BJ (cell line): ENCODE measurements around the gene PLBD1. TPM values are rescaled to one million over a fixed set of nuclear protein-coding genes. Genes with fewer than 3 reads are reported as not detected.

Source experiments
- CTCF ChIA-PET: fragments of 350-600 bp; formaldehyde crosslinking; extraction: SDS; loops from one replicate; lab custom pipeline; 2021; ENCODE audit warnings: antibody characterized with exemption, inconsistent platforms; lab: Yijun Ruan, JAX
- POLR2A ChIA-PET: fragments of 300-600 bp; sonication (Branson Sonifier 250); formaldehyde crosslinking; extraction: SDS; loops from one replicate; lab custom pipeline; 2021; ENCODE audit warnings: antibody characterized with exemption; lab: Charles Lee
- DNase-seq: peaks from one replicate; pipeline ENCODE4 v3.0.0-alpha.2; 2011; ENCODE audit warnings: low read depth
- H3K27me3 ChIP-seq: 2 replicates; pipeline ENCODE4 v1.6.0; 2011; ENCODE audit warnings: low read length; ENCODE audit not compliant: control insufficient read depth, insufficient read depth
- H3K36me3 ChIP-seq: 2 replicates; pipeline ENCODE4 v1.5.1; 2011; ENCODE audit warnings: low read length; ENCODE audit not compliant: control insufficient read depth, insufficient read depth
- H3K4me3 ChIP-seq: 2 replicates; pipeline ENCODE4 v1.5.1; 2011; ENCODE audit warnings: low read depth, mild to moderate bottlenecking, control low read depth, low read length
- CTCF ChIP-seq: IDR thresholded peaks from 2 replicates; pipeline ENCODE4 v1.5.1; 2011; ENCODE audit warnings: low read depth, mild to moderate bottlenecking, control low read depth, inconsistent platforms, low read length, moderate library complexity; ENCODE audit not compliant: insufficient read depth
- polyA plus RNA-seq: library from polyadenylated mRNA; depleted of rRNA; stranded (reverse); fragments of >200 nt; gene quantifications from 2 replicates; pipeline ENCODE4 v1.2.3, GENCODE V29; 2011

Gene PLBD1
- polyA plus RNA-seq, 1 experiment, result 0.38 TPM

- no peak for TF ChIP-seq CTCF
- ChIA-PET POLR2A (no interaction called here), CTCF (no interaction called here)
- Histone ChIP-seq H3K4me3 (no peak overlapping the region), H3K36me3 (no peaks in the 10 kb centered on the region), H3K27me3 (no peaks in the 10 kb centered on the region)
- DNase-seq, result no peak
Measured at GRCh38 chr12:14612250-14612649, 44.6 kb upstream of the PLBD1 start.

GRCh38 chr12:14611640-14612203, 44.0 kb upstream of the PLBD1 start:
- Histone ChIP-seq H3K4me3 (no peak overlapping the region), H3K36me3 (no peaks in the 10 kb centered on the region), H3K27me3 (no peaks in the 10 kb centered on the region)
- CTCF ChIA-PET, result interaction anchor here (0.7 kb wide), 1 partner anchor 23 kb away, joined by 3 read pairs; no protein-coding TSS in a partner anchor
- POLR2A ChIA-PET, result no interaction called here
- DNase-seq, result no peak
- no peak for TF ChIP-seq CTCF

- no peaks in the 10 kb centered on the region for H3K36me3 ChIP-seq
- no peak for TF ChIP-seq CTCF
- no peak for DNase-seq
- ChIA-PET POLR2A (no interaction called here), CTCF (no interaction called here)
- H3K4me3 ChIP-seq, result no peak overlapping the region
- H3K27me3 ChIP-seq, result no peaks in the 10 kb centered on the region
Measured at GRCh38 chr12:14607568-14607967, 39.9 kb upstream of the PLBD1 start.

GRCh38 chr12:14605401-14605989, 37.8 kb upstream of the PLBD1 start:
- ChIA-PET POLR2A (interaction anchor here (0.7 kb wide), 1 partner anchor 382 kb away, joined by 3 read pairs; no protein-coding TSS in a partner anchor), CTCF (no interaction called here)
- DNase-seq, result no peak
- H3K4me3 ChIP-seq, result no peak overlapping the region
- no peaks in the 10 kb centered on the region for H3K27me3 ChIP-seq
- no peaks in the 10 kb centered on the region for H3K36me3 ChIP-seq
- no peak for TF ChIP-seq CTCF

- CTCF ChIA-PET, result no interaction called here
- H3K27me3 ChIP-seq, result no peaks in the 10 kb centered on the region
- POLR2A ChIA-PET, result no interaction called here
- no peak overlapping the region for H3K4me3 ChIP-seq
- no peak for TF ChIP-seq CTCF
- no peaks in the 10 kb centered on the region for H3K36me3 ChIP-seq
- DNase-seq, result no peak
Measured at GRCh38 chr12:14601692-14602478, 34.2 kb upstream of the PLBD1 start.
